ENCODE measurements around the gene ZDHHC7. TPM values are rescaled to one million over a fixed set of nuclear protein-coding genes. Genes with fewer than 3 reads are reported as not detected.

ZDHHC7 gene
- total RNA-seq, 1 experiment from 2014 or later: 39.1 TPM

DNA sequence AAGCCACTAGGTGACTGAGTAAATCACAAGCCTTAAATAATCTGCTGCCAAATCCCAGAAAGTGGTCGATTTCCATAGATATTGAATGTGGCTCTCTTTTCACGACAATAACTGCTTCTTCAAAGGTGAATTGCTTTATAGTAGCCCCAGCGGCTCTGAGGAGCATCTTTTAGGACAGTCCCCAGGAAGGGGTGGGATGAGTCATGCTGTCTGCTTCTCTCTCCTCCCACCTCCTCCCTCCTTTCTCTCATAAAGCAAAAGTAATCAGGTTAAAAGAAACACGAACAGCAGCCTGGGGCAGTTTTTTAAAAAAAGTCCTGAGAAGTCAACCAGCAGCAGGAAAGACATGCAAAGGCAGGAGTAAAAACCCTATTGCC lies 18.1 kb upstream of the ZDHHC7 start:
- peaks cover 35% of the 10 kb centered on the region for H3K27me3 Mint-ChIP-seq (ENCODE audit: low read depth)
- Histone ChIP-seq H3K4ac (ENCODE audit: low read depth, low read length) (no peak overlapping the region), H3K9ac (ENCODE audit: extremely low read depth, insufficient read length, low read length) (no peak overlapping the region), H3K4me1 (ENCODE audit: insufficient read depth, low read length) (no peaks in the 10 kb centered on the region), H3K9me3 (ENCODE audit: control insufficient read depth, low read depth, low read length) (no peaks in the 10 kb centered on the region), H2BK15ac (ENCODE audit: low read depth, low read length) (no peak overlapping the region), H3K56ac (ENCODE audit: insufficient read length, low read depth, low read length) (no peak overlapping the region), H4K5ac (ENCODE audit: insufficient read length, low read depth, low read length) (no peak overlapping the region), H2BK20ac (ENCODE audit: low read depth, low read length, poor library complexity, severe bottlenecking) (no peak overlapping the region), H3T11ph (ENCODE audit: low read length) (no peak overlapping the region), H3K27me3 (ENCODE audit: insufficient read depth, low read length) (no peaks in the 10 kb centered on the region; the same call in 1 of the 2 replicates), H4K91ac (ENCODE audit: insufficient read length, low read depth, low read length) (no peak overlapping the region), H3K14ac (ENCODE audit: insufficient read depth, low read length) (no peak overlapping the region), H4K20me1 (ENCODE audit: control insufficient read depth, insufficient read depth, insufficient read length) (no peaks in the 10 kb centered on the region), H2BK120ac (ENCODE audit: low read depth, low read length, poor library complexity, severe bottlenecking) (no peak overlapping the region), H2BK5ac (ENCODE audit: insufficient read length, low read length) (no peak overlapping the region), H4K8ac (replicated peaks; ENCODE audit: insufficient read length, low read depth, low read length) (no peak overlapping the region), H2BK12ac (ENCODE audit: insufficient read length, low read depth, low read length) (no peak overlapping the region), H3K4me2 (ENCODE audit: insufficient read depth, insufficient read length, low read length) (no peak overlapping the region), H3K79me2 (ENCODE audit: insufficient read depth, low read length) (no peaks in the 10 kb centered on the region), H2AK5ac (ENCODE audit: insufficient read length, low read length) (no peak overlapping the region), H2AFZ (ENCODE audit: low read length) (no peak overlapping the region), H3K18ac (ENCODE audit: insufficient read length, low read depth, low read length) (no peak overlapping the region), H3K27ac (ENCODE audit: insufficient read length, low read depth, low read length) (no peak overlapping the region), H3K23ac (ENCODE audit: insufficient read length, low read depth, low read length) (no peak overlapping the region), H3K79me1 (ENCODE audit: insufficient read depth, low read depth, low read length, poor library complexity, severe bottlenecking) (no peaks in the 10 kb centered on the region), H3K23me2 (ENCODE audit: insufficient read length, low read depth, low read length, poor library complexity, severe bottlenecking) (peaks cover 4% of the 10 kb centered on the region)
- TF ChIP-seq, protein P1, sequence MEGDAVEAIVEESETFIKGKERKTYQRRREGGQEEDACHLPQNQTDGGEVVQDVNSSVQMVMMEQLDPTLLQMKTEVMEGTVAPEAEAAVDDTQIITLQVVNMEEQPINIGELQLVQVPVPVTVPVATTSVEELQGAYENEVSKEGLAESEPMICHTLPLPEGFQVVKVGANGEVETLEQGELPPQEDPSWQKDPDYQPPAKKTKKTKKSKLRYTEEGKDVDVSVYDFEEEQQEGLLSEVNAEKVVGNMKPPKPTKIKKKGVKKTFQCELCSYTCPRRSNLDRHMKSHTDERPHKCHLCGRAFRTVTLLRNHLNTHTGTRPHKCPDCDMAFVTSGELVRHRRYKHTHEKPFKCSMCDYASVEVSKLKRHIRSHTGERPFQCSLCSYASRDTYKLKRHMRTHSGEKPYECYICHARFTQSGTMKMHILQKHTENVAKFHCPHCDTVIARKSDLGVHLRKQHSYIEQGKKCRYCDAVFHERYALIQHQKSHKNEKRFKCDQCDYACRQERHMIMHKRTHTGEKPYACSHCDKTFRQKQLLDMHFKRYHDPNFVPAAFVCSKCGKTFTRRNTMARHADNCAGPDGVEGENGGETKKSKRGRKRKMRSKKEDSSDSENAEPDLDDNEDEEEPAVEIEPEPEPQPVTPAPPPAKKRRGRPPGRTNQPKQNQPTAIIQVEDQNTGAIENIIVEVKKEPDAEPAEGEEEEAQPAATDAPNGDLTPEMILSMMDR (conservative IDR thresholded peaks at IDR 0.05): no peak
- H3K27ac Mint-ChIP-seq: peak overlapping the region in 1 of 3 experiments; percentile 23; a peak in 1 of 7 replicates
- peaks cover 33 to 35% of the 10 kb centered on the region in 2 experiments for H3K4me1 Mint-ChIP-seq
- WGBS (ENCODE audit: extremely low coverage, insufficient read length, low lambda C conversion rate): no CpG with 5 or more reads among the region's 4 CpGs
- H3K9me3 Mint-ChIP-seq: no peaks in the 10 kb centered on the region
- H3K4me3 Mint-ChIP-seq: peak overlapping the region; percentile 28 to 77; a peak in 2 of 5 replicates
- no peak for DNase-seq
- no peaks in the 10 kb centered on the region for H3K36me3 Mint-ChIP-seq (ENCODE audit: insufficient read depth in 1 of 3, low read depth in 3 of 3)

Measured in H9 (cell line).